Caco-2 (cell line): Measurements from ENCODE around the gene SEMA6D. TPM values are rescaled to one million over a fixed set of nuclear protein-coding genes. Genes with fewer than 3 reads are reported as not detected.

Experiments
- BruUV-seq: library from RNA; stranded (reverse); fragments of 400-500 nt; replicated peaks from 2 replicates; lab custom pipeline; 2021; lab: Mats Ljungman, UMichigan
- CTCF ChIA-PET: fragments of 300-600 bp; sonication (Branson Sonifier 250); formaldehyde crosslinking; loops from one replicate; lab custom pipeline; 2022; ENCODE audit warnings: antibody characterized with exemption; lab: Charles Lee
- POLR2A ChIA-PET: fragments of 300-600 bp; sonication (Branson Sonifier 250); formaldehyde crosslinking; loops from one replicate; lab custom pipeline; 2022; ENCODE audit warnings: antibody characterized with exemption; lab: Charles Lee
- DNase-seq, 2 experiments: peaks; one replicate each; pipeline versions ENCODE4 v3.0.0 to v3.0.0-alpha.2; 2020 to 2022
- H3K27me3 ChIP-seq: replicated peaks from 2 replicates; pipeline ENCODE4 v1.6.0; 2011; ENCODE audit warnings: low read length; ENCODE audit not compliant: control insufficient read depth, insufficient read depth
- H3K36me3 ChIP-seq: 2 replicates; pipeline ENCODE4 v1.5.1; 2011; ENCODE audit warnings: low read length; ENCODE audit not compliant: control insufficient read depth, insufficient read depth
- H3K4me1 ChIP-seq: fragments of 250-450 bp; sonication (Bioruptor Pico); 2 replicates; pipeline ENCODE4 v1.5.1; 2020; ENCODE audit warnings: mild to moderate bottlenecking
- H3K4me3 ChIP-seq: 2 replicates; pipeline ENCODE4 v1.5.1; 2011; ENCODE audit warnings: low read depth, mild to moderate bottlenecking, control low read depth, low read length
- H3K9me3 ChIP-seq: fragments of 250-450 bp; sonication (Bioruptor Pico); 2 replicates; pipeline ENCODE4 v1.5.1; 2020; ENCODE audit warnings: mild to moderate bottlenecking, moderate library complexity
- H3K27ac Mint-ChIP-seq: one replicate; pipeline ENCODE4 v1.8.0; 2022; ENCODE audit warnings: mixed read lengths; ENCODE audit not compliant: unreplicated experiment
- H3K27me3 Mint-ChIP-seq: one replicate; pipeline ENCODE4 v1.8.0; 2022; ENCODE audit warnings: mixed read lengths; ENCODE audit not compliant: insufficient read depth, unreplicated experiment
- H3K36me3 Mint-ChIP-seq: one replicate; pipeline ENCODE4 v1.8.0; 2022; ENCODE audit warnings: mild to moderate bottlenecking, mixed read lengths; ENCODE audit not compliant: insufficient read depth, unreplicated experiment
- H3K4me1 Mint-ChIP-seq: one replicate; pipeline ENCODE4 v1.8.0; 2022; ENCODE audit warnings: low read depth, mixed read lengths; ENCODE audit not compliant: unreplicated experiment
- H3K4me3 Mint-ChIP-seq: one replicate; pipeline ENCODE4 v1.8.0; 2022; ENCODE audit warnings: mild to moderate bottlenecking, moderate library complexity, mixed read lengths; ENCODE audit not compliant: unreplicated experiment
- H3K9me3 Mint-ChIP-seq: one replicate; pipeline ENCODE4 v1.8.0; 2022; ENCODE audit warnings: mixed read lengths; ENCODE audit not compliant: unreplicated experiment
- CTCF ChIP-seq, 2 experiments: fragments of 200-600 bp in 1 of 2; IDR thresholded peaks; 1 replicate in 1 of 2; 2 replicates in 1 of 2; pipeline versions ENCODE4 v1.5.1 to v1.8.0; 2011 to 2022; ENCODE audit warnings: antibody characterized with exemption in 1 of 2, control low read depth in 1 of 2, inconsistent platforms in 1 of 2, low read depth in 1 of 2, low read length in 1 of 2, mild to moderate bottlenecking in 1 of 2, moderate library complexity in 1 of 2; ENCODE audit not compliant: insufficient read depth in 1 of 2, severe bottlenecking in 1 of 2, unreplicated experiment in 1 of 2
- intact Hi-C: fragments of 100-400 bp; cut with micrococcal nuclease; formaldehyde crosslinking; loops from one replicate; pipeline ENCODE4 v1.10.0; 2022; ENCODE audit not compliant: unreplicated experiment
- total RNA-seq: library from RNA; stranded (reverse); gene quantifications from 2 replicates; pipeline ENCODE4 v1.2.3, GENCODE V29; 2022

The SEMA6D gene
- total RNA-seq, 1 experiment from 2014 or later = 0.18 TPM

GRCh38 chr15:47724346-47724745 lies 7.0 kb downstream of the SEMA6D start:
- no peak for TF ChIP-seq CTCF (IDR thresholded peaks at IDR 0.05; ENCODE audit: insufficient read depth in 1 of 2, low read depth in 1 of 2, low read length in 1 of 2, severe bottlenecking in 1 of 2, unreplicated experiment in 1 of 2)
- Mint-ChIP-seq H3K4me3 (no peak overlapping the region), H3K27me3 (peaks cover 23% of the 10 kb centered on the region), H3K27ac (no peak overlapping the region), H3K9me3 (no peaks in the 10 kb centered on the region), H3K4me1 (peaks cover 7% of the 10 kb centered on the region), H3K36me3 (no peaks in the 10 kb centered on the region)
- Histone ChIP-seq H3K9me3 (no peaks in the 10 kb centered on the region), H3K4me3 (no peak overlapping the region), H3K4me1 (no peaks in the 10 kb centered on the region), H3K36me3 (no peaks in the 10 kb centered on the region), H3K27me3 (no peaks in the 10 kb centered on the region)
- intact Hi-C loops = no loop called here
- ChIA-PET POLR2A (no interaction called here), CTCF (no interaction called here)
- BruUV-seq = no TSS peak
- no peak for DNase-seq

GRCh38 chr15:47725051-47725450 lies 7.7 kb downstream of the SEMA6D start:
- Histone ChIP-seq H3K9me3 (no peaks in the 10 kb centered on the region), H3K36me3 (no peaks in the 10 kb centered on the region), H3K4me1 (no peaks in the 10 kb centered on the region), H3K4me3 (no peak overlapping the region), H3K27me3 (no peaks in the 10 kb centered on the region)
- Mint-ChIP-seq H3K27me3 (peaks cover 20% of the 10 kb centered on the region), H3K9me3 (no peaks in the 10 kb centered on the region), H3K27ac (no peak overlapping the region), H3K4me3 (no peak overlapping the region), H3K4me1 (peaks cover 5% of the 10 kb centered on the region), H3K36me3 (no peaks in the 10 kb centered on the region)
- DNase-seq = no peak
- ChIA-PET POLR2A (no interaction called here), CTCF (no interaction called here)
- intact Hi-C loops = no loop called here
- TF ChIP-seq CTCF (IDR thresholded peaks at IDR 0.05; ENCODE audit: insufficient read depth in 1 of 2, low read depth in 1 of 2, low read length in 1 of 2, severe bottlenecking in 1 of 2, unreplicated experiment in 1 of 2) = no peak
- BruUV-seq = no TSS peak

- Mint-ChIP-seq H3K4me1 (no peaks in the 10 kb centered on the region), H3K4me3 (no peak overlapping the region), H3K9me3 (no peaks in the 10 kb centered on the region), H3K36me3 (no peaks in the 10 kb centered on the region), H3K27me3 (peaks cover 18% of the 10 kb centered on the region), H3K27ac (no peak overlapping the region)
- intact Hi-C loops = no loop called here
- Histone ChIP-seq H3K27me3 (no peaks in the 10 kb centered on the region), H3K4me1 (no peaks in the 10 kb centered on the region), H3K36me3 (no peaks in the 10 kb centered on the region), H3K4me3 (no peak overlapping the region), H3K9me3 (no peaks in the 10 kb centered on the region)
- ChIA-PET POLR2A (no interaction called here), CTCF (no interaction called here)
- TF ChIP-seq CTCF (IDR thresholded peaks at IDR 0.05; ENCODE audit: insufficient read depth in 1 of 2, low read depth in 1 of 2, low read length in 1 of 2, severe bottlenecking in 1 of 2, unreplicated experiment in 1 of 2) = no peak
- BruUV-seq = no TSS peak
- no peak for DNase-seq
These were observed 8.6 kb downstream of the SEMA6D start for GRCh38 chr15:47725906-47726305.
